Stimulated activated naive CD4-positive, alpha-beta T cell (primary cell): ENCODE measurements around the gene HOXC13.

Source experiments
- DNase-seq, 6 experiments: peaks; one replicate each; lab custom pipeline; 2025; lab: John Stamatoyannopoulos, UW

The HOXC13 gene

DNA sequence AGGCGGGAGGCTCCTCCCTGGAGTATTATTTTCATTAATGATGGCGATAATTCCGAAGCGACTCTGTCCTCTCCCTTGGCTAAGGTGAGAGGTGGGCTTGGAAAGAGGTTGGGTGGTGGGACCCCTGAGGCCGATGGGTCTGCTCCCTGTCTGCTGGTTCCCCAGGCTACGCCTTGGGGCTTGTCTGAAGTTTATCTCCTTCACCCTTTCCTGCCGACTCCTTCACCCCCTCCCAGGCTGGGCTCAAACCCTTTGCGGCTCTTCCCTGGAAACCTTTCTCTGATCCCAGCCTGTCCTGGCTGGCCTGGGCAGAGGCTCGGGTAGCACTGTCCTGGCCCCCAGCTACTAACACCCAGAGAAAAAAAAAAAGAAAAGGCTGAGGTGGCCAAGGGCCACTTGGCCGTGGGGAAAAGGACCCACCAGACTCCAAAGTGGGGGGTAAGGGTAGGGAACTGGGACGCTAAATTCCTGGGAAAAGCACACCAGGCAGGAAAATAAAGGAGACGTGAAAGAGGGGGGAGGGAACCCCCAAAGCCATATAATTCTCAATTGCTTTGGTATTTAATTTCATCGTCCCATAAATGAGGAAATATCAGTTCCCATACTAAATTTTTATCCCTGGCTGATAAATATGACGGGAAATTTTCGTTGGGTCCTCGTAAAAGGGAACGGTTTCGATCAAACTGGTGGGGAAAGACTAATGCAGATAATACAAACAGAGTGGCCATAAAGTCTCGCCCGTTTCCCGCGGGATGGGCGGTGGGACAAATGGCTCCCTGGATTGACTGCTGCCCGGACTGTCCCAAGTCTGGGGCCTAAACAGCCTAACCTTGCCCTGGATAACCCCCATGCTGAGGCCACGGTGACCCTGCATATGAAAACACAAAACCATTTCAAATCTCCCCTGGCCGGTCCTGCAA, 44.3 kb downstream of the HOXC13 start:
- peak in 1 of 6 experiments; percentile 39 for DNase-seq

GRCh38 chr12:53983568-53983949, 44.9 kb downstream of the HOXC13 start:
- peak in 1 of 6 experiments; percentile 39 for DNase-seq

DNA sequence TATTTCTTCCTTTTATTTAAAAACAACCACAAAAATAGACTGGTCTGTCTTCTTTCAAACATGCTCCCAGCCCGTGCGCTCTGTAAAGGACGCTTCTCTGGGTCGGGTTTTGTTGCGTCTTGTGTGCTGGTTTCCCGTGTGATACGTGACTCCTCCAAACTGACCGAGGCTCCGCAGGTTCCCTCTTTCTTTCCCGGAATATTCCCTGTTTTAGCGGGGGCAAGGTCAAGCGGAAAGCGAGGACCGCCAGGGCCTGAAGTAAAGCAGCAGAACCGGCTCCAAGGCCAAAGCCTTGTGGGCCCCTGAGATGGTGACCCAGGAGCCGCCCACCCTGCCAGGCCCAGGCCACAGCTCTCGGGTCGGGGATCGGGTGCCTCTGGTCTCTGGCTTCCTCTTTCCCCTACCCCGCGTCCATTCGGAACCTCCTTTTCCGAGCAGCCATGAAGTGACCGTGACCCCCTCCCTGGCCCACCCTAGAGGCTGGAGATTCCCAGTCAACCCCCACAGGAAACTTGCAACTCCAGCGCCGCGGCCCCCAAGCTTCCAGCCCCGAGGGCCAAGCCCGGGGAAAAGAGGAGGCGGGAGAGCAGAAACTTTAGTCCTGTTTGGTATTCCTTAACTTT, 45.4 kb downstream of the HOXC13 start:
- DNase-seq: peak in 1 of 6 experiments; percentile 30

GRCh38 chr12:53984901-53985691, 46.5 kb downstream of the HOXC13 start, which contains the start of gene HOXC10:
Gene HOXC10, plus strand, starts transcription at chr12:53985146. Its CDS starts 114 bp downstream, at chr12:53985260.
- DNase-seq: peak in 5 of 6 experiments; percentile 33 to 60 (median 54)

DNA sequence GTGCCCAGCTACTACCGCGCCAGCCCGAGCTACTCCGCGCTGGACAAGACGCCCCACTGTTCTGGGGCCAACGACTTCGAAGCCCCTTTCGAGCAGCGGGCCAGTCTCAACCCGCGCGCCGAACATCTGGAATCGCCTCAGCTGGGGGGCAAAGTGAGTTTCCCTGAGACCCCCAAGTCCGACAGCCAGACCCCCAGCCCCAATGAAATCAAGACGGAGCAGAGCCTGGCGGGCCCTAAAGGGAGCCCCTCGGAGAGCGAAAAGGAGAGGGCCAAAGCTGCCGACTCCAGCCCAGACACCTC, 47.0 kb downstream of the HOXC13 start:
- no peak for DNase-seq

GRCh38 chr12:53985994-53986685, 47.5 kb downstream of the HOXC13 start:
- peak in 1 of 6 experiments; percentile 49 for DNase-seq

DNA sequence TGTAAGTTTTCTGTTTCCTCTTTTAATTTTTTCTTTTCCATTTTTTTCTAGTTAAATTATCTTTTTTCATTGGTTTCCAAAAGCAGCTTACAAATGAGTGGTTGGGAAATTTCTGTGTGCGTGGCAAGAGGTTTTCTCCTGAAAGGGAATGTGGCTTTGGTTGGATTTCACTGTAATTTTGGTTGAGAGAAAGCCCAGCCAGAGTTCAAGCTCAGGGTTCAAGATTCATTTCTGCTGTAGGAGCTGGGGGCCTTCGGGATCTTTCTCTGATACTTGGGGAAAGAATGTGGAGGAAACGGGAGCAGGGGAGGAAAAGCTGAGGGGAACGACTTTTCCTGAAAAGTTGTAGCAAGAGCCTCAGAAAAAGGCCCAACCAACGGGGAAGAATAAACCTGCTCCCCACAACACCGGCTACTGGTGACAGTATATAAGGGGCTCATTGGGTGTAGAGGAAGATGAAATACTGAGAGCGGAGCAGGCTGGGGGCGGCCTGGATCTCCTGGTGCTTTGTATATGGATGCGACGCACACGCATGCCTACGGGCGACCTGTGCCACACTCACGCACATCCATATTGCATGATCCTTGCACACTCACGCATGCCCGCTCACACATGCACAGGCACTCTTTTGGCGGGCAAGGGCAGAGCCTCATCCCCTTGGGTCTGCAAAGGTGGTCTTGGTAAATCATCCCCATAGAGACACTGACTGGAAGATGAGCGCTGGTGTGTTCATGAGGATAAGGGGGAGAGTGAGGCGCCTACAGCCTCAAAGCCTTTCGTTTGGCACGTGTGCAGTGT, 48.3 kb downstream of the HOXC13 start:
- DNase-seq: no peak

- no peak for DNase-seq
These were observed 49.2 kb downstream of the HOXC13 start for GRCh38 chr12:53987787-53988230.

- DNase-seq: no peak
These were observed 50.1 kb downstream of the HOXC13 start for GRCh38 chr12:53988541-53989226.

- peak in 1 of 6 experiments; percentile 35 for DNase-seq
These were observed 50.8 kb downstream of the HOXC13 start for GRCh38 chr12:53989227-53990113.

DNA sequence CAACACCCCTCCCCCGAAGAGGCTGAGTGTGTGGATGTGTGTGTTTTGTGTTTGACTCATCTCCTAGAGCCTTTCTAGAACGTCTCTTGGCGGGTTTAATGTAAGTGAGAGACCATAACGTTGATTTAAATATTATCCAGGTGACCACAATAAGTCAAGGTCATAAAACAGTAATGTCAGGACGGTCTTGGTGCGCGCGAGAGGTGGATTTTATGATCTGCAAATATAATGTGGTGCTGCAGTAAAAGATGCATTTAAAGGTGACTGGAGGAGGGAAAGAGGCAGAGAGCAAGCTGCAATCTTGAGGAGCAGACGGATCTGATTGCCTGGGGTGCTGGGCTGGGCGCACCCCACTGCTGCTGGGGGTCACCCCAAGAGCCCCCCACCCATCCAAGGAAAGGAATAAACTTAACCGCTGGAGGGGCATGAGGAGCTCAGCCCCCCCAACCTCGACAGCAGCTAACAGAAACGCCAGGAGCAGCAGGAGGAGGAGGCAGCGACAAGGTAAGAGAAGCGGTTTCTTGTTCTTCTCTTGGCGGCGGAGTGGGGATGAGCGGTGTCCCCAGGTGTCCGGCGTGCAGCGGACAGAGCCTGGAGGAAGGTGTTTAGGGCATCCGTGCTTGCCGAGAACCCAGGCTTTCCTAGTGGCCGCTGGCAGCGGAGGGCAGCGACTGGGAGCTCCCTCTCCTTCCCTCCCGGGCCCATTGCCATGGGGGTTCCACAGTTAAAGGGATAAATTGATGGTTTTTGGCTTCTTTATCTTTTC, 51.9 kb downstream of the HOXC13 start:
- DNase-seq: no peak

DNA sequence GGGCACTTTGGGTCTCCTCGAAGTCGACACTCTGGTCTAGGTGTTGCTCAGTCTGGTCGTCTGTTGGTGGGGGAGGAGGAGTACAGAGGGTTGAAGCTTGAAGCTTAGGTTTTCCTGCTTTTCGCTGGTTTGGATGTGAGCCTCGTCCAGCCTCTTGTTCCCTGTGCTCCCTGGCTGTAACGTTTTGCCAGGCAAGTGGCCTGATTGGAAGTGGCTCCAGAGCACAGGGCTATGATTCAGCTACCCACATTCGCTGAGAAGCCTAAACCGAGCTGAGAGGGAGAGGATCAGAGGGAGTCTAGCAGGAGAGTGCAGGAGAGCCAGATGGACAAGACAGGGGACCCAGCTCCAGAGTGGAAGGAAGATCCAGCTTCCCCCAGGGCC, 52.4 kb downstream of the HOXC13 start:
- no peak for DNase-seq

- DNase-seq: no peak
These were observed 53.8 kb downstream of the HOXC13 start for GRCh38 chr12:53992377-53992889.

- no peak for DNase-seq
These were observed 54.8 kb downstream of the HOXC13 start for GRCh38 chr12:53993162-53994008.

DNA sequence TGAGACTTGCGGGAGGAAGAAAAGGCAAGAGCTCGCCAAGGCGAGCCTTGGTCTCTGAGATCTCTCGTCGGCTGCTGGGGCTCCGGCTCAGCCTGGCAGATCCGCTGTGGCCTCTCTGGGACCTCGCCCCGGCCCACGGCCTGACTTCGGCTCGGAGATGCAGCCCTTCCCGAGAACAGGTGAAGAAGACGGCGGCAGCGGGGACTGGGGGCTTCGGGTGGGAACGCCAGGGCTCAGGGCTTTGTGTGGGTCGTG, 55.3 kb downstream of the HOXC13 start:
- DNase-seq: no peak

- DNase-seq: no peak
These were observed 55.8 kb downstream of the HOXC13 start for GRCh38 chr12:53994264-53995001.

- peak in 1 of 6 experiments; percentile 53 for DNase-seq
These were observed 56.4 kb downstream of the HOXC13 start for GRCh38 chr12:53995002-53995377.
